Measurements from ENCODE around the gene YRDC. TPM values are rescaled to one million over a fixed set of nuclear protein-coding genes. Genes with fewer than 3 reads are reported as not detected.

The YRDC gene
- total RNA-seq, 3 donors from 2014 or later (not counting 1 experiment from before 2014, with no cell fraction given): 19.9 to 26.2 (median 24.4) TPM

DNA sequence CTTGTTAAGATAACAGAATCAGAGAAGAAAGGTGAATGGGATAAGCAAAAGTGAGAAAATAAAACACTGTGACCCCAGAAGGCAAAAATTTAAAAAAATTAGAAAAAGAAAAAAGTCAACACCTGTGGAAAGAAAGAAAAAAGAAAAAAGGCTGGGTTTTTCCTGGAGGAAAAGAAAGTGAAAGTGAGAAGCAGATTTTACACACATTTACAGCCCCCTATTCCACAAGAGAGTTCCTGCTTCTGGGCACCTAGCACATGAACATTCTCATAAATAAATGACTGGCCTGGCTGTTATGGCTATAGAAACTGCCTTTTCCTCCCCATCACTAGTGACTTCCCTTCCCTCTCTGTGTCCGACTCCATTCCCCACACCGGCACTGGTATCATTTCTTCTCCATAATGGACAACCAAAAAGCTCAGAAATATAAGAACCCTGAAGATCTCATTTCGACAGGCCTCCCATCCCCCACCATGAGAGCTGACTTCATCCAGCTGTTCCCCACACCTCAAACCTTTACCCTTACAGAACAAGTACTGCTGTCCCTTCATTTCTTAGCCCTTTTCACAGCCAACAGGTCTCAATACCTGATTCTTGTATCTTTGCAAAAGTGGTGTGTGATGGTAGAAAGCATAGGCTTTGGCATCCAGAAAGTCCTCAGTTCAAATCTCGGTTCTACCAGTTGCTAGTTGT is 38.8 kb upstream of the YRDC start:
- Mint-ChIP-seq H3K4me1 (peaks cover 32 to 36% of the 10 kb centered on the region in 2 donors), H3K4me3 (peak overlapping the region; percentile 49), H3K27ac (peak overlapping the region; percentile 14 to 82), H3K27me3 (ENCODE audit: low read depth in 2 of 2) (no peaks in the 10 kb centered on the region), H3K36me3 (no peaks in the 10 kb centered on the region), H3K9me3 (no peaks in the 10 kb centered on the region)
- H3K27me3 ChIP-seq (ENCODE audit: control insufficient read depth, insufficient read depth, low read length): no peaks in the 10 kb centered on the region
- WGBS (ENCODE audit: insufficient coverage): 44% methylated on average over 4 of the region's 4 CpGs
- ATAC-seq (no peak), DNase-seq (no peak)
- H3K4me1 ChIP-seq (ENCODE audit: control insufficient read depth, insufficient read depth, low read length): peaks cover 6% of the 10 kb centered on the region
- TF ChIP-seq, protein P1, sequence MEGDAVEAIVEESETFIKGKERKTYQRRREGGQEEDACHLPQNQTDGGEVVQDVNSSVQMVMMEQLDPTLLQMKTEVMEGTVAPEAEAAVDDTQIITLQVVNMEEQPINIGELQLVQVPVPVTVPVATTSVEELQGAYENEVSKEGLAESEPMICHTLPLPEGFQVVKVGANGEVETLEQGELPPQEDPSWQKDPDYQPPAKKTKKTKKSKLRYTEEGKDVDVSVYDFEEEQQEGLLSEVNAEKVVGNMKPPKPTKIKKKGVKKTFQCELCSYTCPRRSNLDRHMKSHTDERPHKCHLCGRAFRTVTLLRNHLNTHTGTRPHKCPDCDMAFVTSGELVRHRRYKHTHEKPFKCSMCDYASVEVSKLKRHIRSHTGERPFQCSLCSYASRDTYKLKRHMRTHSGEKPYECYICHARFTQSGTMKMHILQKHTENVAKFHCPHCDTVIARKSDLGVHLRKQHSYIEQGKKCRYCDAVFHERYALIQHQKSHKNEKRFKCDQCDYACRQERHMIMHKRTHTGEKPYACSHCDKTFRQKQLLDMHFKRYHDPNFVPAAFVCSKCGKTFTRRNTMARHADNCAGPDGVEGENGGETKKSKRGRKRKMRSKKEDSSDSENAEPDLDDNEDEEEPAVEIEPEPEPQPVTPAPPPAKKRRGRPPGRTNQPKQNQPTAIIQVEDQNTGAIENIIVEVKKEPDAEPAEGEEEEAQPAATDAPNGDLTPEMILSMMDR (IDR thresholded peaks at IDR 0.05): no peak
- intact Hi-C loops (cut with micrococcal nuclease): loop anchor here (10.0 kb wide), 1 partner anchor 252 kb away; the partner anchor contains the start of gene GNL2
- no peaks in the 10 kb centered on the region for H3K36me3 ChIP-seq (ENCODE audit: control insufficient read depth, insufficient read depth, low read length)
- peak overlapping the region; percentile 19 for H3K27ac ChIP-seq (ENCODE audit: low read length)
- H3K9me3 ChIP-seq (ENCODE audit: control insufficient read depth, insufficient read depth, low read length): no peaks in the 10 kb centered on the region
- H3K4me3 ChIP-seq (ENCODE audit: low read length): no peak overlapping the region

DNA sequence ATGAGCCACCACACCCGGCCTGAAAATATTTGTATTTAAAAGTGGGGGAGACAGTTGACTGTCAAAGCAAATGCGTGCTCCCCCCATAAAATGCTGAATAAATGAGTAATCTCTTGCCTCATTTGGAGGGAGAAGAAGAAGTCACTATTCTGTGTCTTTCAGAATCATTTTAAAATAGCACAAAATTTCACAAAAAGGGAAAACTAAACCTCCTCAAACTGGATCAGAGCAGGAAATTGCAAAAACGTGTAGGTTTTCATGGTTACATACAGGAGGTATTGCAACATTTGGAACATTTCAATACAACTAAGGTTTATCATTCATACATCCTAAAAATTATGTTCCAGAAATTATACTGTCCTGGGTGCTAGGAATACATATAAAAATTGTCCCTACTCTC is 37.8 kb upstream of the YRDC start:
- no peaks in the 10 kb centered on the region for H3K9me3 Mint-ChIP-seq
- no peaks in the 10 kb centered on the region for H3K36me3 Mint-ChIP-seq
- 86% methylated on average over 1 of the region's 3 CpGs for WGBS (ENCODE audit: insufficient coverage)
- H3K4me1 Mint-ChIP-seq: peaks cover 36 to 37% of the 10 kb centered on the region in 2 donors
- H3K4me3 Mint-ChIP-seq: no peak overlapping the region
- intact Hi-C loops (cut with micrococcal nuclease): loop anchor here (10.0 kb wide), 1 partner anchor 251 kb away; the partner anchor contains the start of gene GNL2
- TF ChIP-seq, protein P1 (IDR thresholded peaks at IDR 0.05): no peak
- ATAC-seq: no peak
- no peaks in the 10 kb centered on the region for H3K27me3 Mint-ChIP-seq (ENCODE audit: low read depth in 2 of 2)
- peaks cover 5% of the 10 kb centered on the region for H3K36me3 ChIP-seq (ENCODE audit: control insufficient read depth, insufficient read depth, low read length)
- peak overlapping the region in 1 of 2 donors; percentile 14 for H3K27ac Mint-ChIP-seq
- H3K4me3 ChIP-seq (ENCODE audit: low read length): no peak overlapping the region
- DNase-seq: no peak
- H3K27ac ChIP-seq (ENCODE audit: low read length): no peak overlapping the region
- peaks cover 5% of the 10 kb centered on the region for H3K4me1 ChIP-seq (ENCODE audit: control insufficient read depth, insufficient read depth, low read length)
- H3K9me3 ChIP-seq (ENCODE audit: control insufficient read depth, insufficient read depth, low read length): no peaks in the 10 kb centered on the region
- no peaks in the 10 kb centered on the region for H3K27me3 ChIP-seq (ENCODE audit: control insufficient read depth, insufficient read depth, low read length)

DNA sequence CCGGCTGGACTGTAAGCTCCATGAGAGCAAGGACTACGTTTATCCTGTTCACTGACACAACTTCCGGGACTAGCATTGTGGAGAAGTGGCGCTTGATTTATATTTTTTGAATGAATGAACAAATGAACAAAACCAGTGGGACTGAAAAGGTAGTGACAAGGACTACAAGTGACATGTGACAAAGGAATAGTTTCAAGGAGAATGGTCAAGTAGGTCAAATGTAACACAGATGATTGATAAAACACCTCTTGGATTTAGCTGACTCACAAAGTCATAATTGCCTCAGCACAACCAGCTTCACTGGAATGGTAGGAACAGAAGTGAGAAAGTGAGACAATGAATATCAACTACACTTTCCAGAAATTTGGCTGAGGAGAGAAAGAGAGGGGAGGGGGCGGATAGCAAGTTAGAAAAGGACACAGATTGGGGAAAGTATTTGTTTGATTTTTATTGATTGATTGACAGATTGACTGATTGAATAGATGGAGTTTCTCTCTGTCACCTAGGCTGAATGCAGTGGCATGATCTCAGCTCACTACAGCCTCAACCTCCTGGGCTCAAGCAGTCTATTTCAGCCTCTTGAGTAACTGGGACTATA is 37.1 kb upstream of the YRDC start:
- H3K4me3 Mint-ChIP-seq: no peak overlapping the region

More for the DNA sequence above, 37.1 kb upstream of the YRDC start:
- peaks cover 6% of the 10 kb centered on the region for H3K36me3 ChIP-seq (ENCODE audit: control insufficient read depth, insufficient read depth, low read length)
- no peaks in the 10 kb centered on the region for H3K27me3 ChIP-seq (ENCODE audit: control insufficient read depth, insufficient read depth, low read length)
- Mint-ChIP-seq H3K4me1 (peaks cover 36 to 37% of the 10 kb centered on the region in 2 donors), H3K36me3 (no peaks in the 10 kb centered on the region), H3K9me3 (no peaks in the 10 kb centered on the region), H3K27me3 (ENCODE audit: low read depth in 2 of 2) (no peaks in the 10 kb centered on the region), H3K27ac (no peak overlapping the region)
- TF ChIP-seq, protein P1 (IDR thresholded peaks at IDR 0.05): no peak
- H3K27ac ChIP-seq (ENCODE audit: low read length): no peak overlapping the region
- WGBS (ENCODE audit: insufficient coverage): 95% methylated on average over 5 of the region's 5 CpGs
- H3K4me3 ChIP-seq (ENCODE audit: low read length): no peak overlapping the region
- DNase-seq (no peak), ATAC-seq (no peak)
- no peaks in the 10 kb centered on the region for H3K9me3 ChIP-seq (ENCODE audit: control insufficient read depth, insufficient read depth, low read length)
- peaks cover 5% of the 10 kb centered on the region for H3K4me1 ChIP-seq (ENCODE audit: control insufficient read depth, insufficient read depth, low read length)
- intact Hi-C loops (cut with micrococcal nuclease): loop anchor here (10.0 kb wide), 1 partner anchor 250 kb away; the partner anchor contains the start of gene GNL2

Measured in natural killer cell (primary cell).